LNCaP clone FGC (cell line): ENCODE data around the gene PTPRD.
"Not testable (repeated sequence)": the region's sequence is repeated elsewhere in the genome, so short reads cannot be mapped to it uniquely, and the experiment has no call there.

Experiments used
- DNase-seq: peaks from one replicate; pipeline ENCODE4 v3.0.0-alpha.2; 2011; ENCODE audit warnings: low read depth
- H3K4me3 ChIP-seq: 2 replicates; pipeline ENCODE4 v1.5.1; 2011; ENCODE audit warnings: mild to moderate bottlenecking, low read depth, low read length, control low read depth
- TF ChIP-seq, protein P1 (sequence below): IDR thresholded peaks from 2 replicates; pipeline ENCODE4 v1.5.1; 2012; ENCODE audit warnings: mild to moderate bottlenecking; ENCODE audit not compliant: control insufficient read depth, insufficient read depth; ENCODE audit errors: extremely low read depth

PTPRD gene

DNA sequence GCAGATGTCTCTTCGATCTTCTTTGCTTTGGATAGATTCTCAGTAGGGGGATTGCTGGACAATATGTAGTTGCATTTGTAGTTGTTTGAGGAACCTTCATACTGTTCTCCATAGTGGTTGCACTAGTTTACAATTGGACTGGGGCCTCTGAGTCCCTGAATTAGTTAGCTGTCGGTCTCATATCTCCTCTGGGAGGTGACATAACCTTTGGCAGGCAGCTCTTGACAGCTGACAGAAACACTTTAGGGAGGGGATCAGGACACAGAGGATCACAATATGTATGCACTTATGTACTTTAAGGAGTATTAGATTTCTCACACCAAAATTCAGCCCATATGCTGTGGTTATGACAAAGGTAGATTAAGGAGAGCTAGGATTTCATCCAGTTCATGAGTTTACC is 1533.3 kb downstream of the PTPRD start:
- DNase-seq = no peak
- TF ChIP-seq, protein P1, sequence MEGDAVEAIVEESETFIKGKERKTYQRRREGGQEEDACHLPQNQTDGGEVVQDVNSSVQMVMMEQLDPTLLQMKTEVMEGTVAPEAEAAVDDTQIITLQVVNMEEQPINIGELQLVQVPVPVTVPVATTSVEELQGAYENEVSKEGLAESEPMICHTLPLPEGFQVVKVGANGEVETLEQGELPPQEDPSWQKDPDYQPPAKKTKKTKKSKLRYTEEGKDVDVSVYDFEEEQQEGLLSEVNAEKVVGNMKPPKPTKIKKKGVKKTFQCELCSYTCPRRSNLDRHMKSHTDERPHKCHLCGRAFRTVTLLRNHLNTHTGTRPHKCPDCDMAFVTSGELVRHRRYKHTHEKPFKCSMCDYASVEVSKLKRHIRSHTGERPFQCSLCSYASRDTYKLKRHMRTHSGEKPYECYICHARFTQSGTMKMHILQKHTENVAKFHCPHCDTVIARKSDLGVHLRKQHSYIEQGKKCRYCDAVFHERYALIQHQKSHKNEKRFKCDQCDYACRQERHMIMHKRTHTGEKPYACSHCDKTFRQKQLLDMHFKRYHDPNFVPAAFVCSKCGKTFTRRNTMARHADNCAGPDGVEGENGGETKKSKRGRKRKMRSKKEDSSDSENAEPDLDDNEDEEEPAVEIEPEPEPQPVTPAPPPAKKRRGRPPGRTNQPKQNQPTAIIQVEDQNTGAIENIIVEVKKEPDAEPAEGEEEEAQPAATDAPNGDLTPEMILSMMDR = no peak
- H3K4me3 ChIP-seq = no peak overlapping the region

DNA sequence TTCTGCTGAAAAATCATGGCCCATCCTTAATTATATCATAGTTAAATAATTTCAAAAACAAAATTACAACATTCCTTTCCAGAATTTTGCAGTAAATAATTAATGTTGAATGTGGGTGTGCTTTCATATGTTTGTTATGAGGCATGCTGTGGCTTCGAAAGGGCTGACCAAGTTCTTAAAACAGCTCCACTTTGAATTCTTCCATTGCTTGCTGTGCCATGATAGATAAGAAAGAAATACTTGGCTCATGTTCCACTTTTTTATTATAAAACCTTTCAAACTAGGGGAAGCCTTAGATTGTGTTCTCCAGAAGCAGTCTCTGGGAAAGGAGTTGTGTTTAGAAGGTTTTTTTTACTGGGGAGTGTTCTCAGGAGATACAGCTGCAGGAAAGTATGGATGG is 1534.5 kb downstream of the PTPRD start:
- TF ChIP-seq, protein P1 = no peak
- no peak overlapping the region for H3K4me3 ChIP-seq
- DNase-seq = no peak

DNA sequence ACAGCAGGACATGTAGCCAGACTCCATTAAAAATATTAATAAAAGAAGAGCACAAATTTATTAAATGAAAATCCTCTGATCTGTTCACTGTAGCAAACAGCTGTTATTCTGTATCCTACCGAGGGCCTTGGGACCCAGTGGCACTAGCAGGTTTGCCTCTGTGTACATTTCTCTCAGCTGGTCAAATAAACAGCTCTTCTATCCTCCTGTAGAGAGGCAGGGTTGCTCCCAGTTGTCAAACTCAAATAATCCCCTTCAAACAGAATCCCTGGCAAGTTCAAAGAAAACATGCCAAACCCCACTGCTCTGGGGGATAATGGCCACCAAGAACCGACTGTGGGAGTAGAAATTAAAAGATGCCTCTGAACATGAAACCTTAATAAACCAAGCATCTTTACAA is 1551.2 kb downstream of the PTPRD start:
- TF ChIP-seq, protein P1 = no peak
- no peak overlapping the region for H3K4me3 ChIP-seq
- DNase-seq = no peak

DNA sequence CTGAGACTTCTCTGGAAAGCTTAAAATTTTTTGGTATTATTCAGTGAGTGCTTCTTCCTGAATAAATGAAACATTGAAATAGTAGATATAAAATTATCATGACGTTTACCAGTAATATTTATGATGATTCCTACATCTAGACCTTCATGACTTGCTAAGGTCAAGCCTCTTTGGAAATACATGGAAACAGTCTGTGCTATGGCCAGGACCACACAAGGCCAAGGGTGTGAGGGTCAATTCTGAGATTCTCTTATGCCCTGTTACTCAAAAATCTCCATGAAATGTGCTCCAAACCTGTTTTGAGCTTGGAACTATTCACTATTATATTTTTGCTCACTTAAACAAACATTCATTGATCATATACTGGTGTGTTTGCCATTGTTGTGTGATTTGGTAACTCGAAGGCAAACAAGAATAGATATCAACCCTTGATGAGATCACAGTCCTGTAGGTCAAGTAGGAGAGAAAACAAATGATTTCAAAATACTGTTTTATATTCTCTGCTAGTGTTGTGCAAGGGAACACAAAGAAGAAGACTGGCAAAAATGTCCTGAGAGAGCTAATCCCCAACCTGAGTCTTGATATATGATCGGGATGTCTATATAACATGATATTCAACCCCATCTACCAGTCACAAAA is 1558.3 kb downstream of the PTPRD start:
- H3K4me3 ChIP-seq = no peak overlapping the region
- TF ChIP-seq, protein P1 = no peak
- DNase-seq = no peak

DNA sequence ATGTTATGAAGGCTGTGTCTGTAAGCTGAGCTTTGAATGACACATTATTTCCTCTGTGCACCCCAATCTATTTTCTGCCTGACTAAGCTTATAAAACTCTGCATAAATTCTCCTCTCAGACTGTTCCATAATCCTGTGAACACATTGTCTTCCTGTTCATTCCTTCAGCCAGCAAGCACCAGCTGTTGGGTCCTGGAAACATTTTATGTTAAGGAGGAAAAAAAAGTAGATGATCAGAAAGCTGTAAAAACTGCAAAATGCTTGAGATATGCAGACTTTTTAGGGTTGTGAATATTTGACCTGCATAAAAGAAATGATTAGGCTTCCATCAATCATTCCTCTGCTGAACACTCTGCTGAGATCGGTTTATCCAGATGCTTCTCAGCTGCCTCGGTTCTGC is 1567.2 kb downstream of the PTPRD start:
- no peak overlapping the region for H3K4me3 ChIP-seq
- no peak for DNase-seq
- TF ChIP-seq, protein P1 = no peak

DNA sequence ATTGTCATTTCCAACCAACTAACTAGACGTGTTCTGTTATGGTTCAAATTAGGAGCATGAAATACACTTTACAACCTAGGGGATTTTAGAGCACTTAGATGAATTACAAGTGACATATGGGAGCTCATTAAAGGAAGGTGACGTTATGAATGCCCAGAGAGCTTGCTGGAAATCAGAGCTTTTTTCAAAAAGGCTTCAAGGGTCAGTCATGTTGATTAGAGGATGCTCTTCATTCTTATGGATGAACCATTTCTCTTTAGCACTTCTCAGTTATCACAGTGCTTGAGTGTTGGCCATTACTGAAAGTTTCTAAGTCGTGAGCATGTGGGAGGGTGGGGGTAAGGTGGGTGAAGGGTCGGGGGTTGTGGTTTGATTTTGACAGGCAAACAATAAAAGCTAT is 1567.7 kb downstream of the PTPRD start:
- DNase-seq = no peak
- TF ChIP-seq, protein P1 = no peak
- no peak overlapping the region for H3K4me3 ChIP-seq

DNA sequence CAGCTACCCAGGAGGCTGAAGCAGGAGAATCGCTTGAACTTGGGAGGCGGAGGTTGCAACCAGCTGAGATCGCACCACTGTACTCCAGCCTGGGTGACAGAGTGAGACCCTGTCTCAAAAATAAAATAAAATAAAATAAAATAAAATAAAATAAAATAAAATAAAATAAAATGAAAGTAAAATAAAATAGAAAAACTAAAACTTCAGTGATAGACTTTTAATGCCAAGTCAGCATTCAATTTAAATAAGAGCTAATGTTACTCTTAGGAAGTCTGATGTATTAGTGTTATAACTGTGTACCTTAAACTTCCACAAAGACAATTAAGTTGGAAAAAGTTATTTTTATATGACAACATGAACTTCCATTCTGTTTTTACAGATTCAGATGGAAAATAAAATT is 1569.0 kb downstream of the PTPRD start:
- not testable (repeated sequence) for H3K4me3 ChIP-seq, DNase-seq
